NCI-H526 treated with DMSO at 0.1 percent for 48 hours (cell line): ENCODE measurements around the gene LRIG3.
"Not testable (repeated sequence)": the region's sequence is repeated elsewhere in the genome, so short reads cannot be mapped to it uniquely, and the experiment has no call there.

Source experiments
- DNase-seq: peaks from one replicate; lab custom pipeline; 2025; lab: John Stamatoyannopoulos, UW

The LRIG3 gene, protein sequence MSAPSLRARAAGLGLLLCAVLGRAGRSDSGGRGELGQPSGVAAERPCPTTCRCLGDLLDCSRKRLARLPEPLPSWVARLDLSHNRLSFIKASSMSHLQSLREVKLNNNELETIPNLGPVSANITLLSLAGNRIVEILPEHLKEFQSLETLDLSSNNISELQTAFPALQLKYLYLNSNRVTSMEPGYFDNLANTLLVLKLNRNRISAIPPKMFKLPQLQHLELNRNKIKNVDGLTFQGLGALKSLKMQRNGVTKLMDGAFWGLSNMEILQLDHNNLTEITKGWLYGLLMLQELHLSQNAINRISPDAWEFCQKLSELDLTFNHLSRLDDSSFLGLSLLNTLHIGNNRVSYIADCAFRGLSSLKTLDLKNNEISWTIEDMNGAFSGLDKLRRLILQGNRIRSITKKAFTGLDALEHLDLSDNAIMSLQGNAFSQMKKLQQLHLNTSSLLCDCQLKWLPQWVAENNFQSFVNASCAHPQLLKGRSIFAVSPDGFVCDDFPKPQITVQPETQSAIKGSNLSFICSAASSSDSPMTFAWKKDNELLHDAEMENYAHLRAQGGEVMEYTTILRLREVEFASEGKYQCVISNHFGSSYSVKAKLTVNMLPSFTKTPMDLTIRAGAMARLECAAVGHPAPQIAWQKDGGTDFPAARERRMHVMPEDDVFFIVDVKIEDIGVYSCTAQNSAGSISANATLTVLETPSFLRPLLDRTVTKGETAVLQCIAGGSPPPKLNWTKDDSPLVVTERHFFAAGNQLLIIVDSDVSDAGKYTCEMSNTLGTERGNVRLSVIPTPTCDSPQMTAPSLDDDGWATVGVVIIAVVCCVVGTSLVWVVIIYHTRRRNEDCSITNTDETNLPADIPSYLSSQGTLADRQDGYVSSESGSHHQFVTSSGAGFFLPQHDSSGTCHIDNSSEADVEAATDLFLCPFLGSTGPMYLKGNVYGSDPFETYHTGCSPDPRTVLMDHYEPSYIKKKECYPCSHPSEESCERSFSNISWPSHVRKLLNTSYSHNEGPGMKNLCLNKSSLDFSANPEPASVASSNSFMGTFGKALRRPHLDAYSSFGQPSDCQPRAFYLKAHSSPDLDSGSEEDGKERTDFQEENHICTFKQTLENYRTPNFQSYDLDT

DNA sequence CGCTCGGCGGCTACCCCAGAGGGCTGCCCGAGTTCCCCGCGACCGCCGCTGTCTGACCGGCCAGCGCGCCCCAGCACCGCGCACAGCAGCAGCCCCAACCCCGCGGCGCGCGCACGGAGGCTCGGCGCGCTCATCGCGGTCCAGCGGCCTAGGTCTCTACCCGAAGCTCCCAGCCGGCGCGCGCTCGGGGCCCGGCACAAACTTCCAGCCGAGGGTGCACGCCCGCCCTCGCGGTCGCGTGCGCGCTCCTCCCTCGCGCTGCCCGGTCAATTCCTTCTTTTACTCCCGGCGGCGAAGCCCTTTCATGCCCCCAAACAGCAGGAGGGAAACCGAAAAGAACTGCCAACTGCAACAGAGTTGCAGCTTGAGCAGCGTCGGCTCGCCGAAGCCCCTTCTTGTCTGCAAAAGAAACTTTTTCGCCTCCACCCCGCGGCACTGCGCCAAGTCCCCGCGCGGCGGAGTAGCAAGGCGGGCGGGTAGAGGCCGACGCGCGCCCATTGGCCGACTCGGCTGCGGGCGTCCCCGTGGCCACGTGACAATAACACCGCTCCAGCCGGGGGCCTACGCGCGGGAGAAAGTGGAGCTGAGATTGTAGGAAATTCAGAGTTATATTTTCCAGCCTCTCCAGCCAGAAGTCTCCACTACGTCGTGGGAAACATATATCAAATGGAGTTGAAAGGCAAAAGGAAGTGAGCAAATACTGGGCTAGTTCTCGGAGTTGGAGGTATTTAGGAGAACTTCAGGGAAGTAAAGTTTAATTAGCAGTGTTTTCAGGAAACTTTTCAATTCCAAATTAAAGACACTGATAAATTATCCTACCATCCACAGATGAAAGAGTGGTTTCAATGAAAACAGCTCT, at the start of gene LRIG3:
TSS of gene LRIG3 (minus strand) at position 403 of the 859 bp plus-strand sequence. CDS start at position 134, 269 bp downstream.
- peak; percentile 71 for DNase-seq

DNA sequence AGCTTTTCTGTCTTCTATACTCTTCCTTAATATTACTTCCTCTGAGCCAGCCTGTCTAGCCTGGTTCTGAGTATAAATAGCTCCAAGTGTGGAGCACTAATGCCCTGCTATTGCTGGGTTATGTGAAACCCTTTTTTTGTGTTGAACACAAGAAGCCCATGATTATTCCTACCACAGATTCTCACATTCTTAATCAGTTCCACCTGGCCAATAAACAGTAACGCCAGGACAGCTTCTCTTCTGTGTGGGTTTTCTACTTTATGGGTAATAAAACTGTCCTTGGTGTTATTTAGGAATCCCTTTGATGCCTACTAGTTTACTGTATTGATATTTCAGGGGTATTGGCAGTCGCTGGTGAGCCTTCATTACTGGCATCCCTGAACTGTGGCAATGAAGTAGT, 48.9 kb upstream of the LRIG3 start:
- DNase-seq = no peak

DNA sequence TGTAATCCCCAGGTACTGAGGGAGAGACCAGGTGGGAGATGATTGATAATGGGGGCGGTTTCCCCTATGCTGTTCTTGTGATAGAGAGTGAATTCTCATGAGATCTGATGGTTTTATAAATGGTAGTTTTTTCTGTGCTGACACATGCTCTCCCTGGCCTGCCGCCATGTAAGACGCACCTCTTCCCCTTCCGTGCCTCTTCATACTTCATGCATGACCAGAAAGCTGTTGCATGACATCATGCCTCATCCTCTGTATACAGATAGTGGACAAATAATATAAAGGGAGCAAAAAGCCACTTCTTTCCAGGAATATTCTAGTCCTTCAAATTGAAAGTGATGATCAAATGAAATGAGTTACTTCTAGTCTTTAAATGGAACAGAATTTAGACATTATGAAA, 47.3 kb upstream of the LRIG3 start:
- DNase-seq = no peak

DNA sequence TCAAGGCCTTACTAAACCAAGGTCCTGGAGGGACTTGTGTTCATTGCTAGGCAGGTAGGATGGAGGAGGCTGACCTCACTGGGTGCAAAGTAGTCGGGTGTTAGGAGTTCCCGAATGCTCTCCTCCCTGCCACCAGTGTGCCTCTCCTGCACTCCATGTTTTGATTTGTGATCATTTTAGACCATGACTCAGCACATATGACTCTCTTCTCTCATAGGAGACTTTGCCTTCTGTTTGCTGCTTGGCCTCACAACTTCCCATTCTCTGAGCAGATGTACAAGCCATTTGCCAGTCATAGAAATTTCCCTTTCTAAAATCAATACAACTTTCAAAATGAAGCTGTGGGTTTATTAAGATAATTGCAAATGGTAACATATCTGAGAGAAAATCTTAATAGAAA, 46.6 kb upstream of the LRIG3 start:
- no peak for DNase-seq

DNA sequence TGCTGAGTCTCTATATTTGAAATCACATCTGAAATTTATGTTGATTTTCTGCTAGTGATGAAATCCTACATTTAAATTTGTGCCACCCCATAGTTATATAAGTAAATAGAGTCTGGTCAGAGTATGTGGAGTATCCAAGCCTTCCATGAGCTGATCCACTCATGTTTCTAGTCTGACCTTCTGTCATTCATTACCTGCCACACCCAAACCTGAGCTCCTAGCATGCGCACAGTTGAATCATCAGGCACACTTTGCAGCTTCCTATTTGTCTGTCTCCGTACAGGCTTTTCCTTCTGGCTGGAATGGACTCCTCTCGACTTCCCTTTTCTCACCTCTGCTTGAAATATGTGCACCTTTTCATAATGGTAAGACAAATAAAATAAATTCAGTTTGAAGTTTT, 45.3 kb upstream of the LRIG3 start:
- no peak for DNase-seq

DNA sequence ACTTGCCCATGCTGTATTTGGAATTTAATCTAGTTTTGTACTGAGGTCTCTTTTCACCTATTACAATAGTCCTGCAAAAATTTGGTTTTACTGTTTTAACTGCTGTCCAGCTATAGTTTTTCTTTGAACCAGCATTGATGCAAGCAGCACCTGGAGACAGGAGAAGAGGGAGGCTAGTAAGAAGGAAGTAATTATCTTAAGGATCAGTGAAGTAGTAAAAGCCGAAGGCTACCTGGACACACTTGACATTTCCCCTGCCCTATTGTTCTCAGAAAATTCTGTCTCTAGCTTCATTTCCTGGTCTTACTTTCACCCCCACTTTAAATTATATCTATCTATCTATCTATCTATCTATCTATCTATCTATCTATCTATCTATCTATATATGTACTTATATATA, 43.5 kb upstream of the LRIG3 start:
- DNase-seq = no peak

DNA sequence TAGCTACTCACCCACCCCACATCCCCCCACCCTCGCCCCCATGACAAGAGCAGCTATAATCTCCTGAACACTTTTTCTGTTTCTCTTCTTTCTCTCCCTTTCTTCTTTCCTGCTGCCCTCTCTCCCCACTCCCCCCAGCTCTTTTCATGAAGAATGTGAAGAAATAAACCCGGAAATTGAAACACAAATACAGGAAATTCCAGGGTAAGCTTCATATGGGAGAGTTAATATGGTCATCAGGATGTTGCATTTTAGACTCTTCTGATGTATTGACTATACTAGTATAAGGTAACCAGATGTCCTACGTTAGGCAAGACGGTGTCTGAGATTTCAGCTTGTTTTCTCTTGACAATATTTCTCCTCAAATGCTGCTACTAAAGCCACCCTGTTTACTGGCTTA, 41.6 kb upstream of the LRIG3 start:
- DNase-seq = no peak

DNA sequence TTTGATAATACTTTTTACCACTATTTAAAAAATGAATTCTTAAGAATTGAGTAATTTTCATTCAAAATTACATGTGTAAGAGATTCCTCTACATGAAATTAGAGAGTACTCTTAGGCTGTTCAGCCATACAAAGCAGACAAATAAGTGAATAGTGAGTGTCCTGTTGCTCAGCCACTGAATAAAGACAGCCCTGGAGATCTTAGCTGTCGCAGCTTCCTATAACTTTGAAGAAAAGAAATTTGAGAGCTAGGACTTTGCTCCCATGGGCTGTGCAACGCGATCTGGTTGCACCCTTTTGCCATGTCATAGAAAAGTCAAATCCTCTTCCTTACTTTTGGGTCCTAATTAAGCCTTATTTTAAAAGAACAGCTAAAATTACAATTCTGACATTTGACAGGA, 40.9 kb upstream of the LRIG3 start:
- no peak for DNase-seq

DNA sequence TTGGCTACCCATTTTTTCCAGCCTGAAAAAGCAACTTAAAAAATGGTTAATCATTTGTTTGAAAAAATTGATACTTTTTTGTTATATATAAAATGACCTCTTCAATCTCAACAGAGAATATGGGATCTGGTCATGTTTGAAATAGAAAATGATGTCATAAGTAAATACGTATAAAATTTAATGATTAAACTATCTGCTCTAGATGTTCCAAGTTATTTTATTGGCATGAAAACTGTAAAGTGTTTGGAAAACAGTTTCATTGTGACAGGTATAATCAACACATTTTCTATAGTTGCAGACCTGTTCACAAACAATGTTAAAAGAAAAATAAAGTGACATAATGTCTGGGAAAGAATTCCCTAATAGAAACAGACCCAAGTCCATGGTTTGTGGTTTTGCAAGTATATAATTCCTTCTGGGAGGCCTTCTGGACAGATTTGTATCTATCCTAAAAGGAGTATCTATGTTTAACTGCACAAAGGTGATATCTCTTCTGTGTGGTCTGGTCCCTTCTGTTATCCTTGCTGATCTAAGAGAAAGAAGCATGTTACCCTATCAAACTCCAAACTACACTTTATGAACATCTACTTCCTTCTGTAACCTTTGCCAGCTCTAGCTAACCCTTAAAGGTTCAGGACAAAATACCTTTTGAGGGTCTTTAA, 39.5 kb upstream of the LRIG3 start:
- no peak for DNase-seq

DNA sequence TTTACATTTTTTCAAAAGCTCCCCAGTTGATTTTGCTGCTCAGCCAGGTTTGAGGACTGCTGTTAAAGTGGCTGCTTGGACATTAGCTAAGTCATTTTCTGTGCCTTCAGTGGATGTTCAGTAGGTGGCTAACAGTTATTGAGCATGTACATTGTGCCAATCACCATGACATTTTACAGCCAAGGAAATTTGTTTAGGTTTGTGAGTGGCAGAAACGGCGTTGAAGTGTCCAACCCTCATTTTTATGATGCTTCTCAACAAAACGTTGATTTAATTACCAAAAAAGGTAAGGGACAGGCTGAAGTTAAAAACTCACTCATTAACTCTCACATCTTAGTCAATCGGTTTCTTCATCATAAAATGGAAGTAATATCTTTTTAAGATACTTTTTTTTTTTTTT, 37.0 kb upstream of the LRIG3 start:
- no peak for DNase-seq

DNA sequence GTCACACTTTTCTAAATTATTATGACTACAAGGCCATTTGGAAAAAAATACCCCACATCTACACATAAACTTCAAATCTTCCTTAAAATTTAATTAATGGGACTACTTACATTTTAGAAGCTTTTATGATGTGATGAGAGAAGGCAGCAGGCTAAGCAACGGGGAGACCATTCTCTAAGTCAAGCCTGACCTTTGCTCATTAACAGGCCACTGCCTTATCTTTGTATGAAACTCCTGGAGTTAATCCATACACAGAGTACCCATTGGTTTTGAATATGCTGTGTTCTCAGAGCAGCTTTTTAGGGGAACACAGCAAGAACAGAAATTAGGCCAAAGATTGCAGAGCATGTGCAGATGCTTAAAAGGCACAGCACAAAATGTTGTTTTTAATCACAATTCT, 35.5 kb upstream of the LRIG3 start:
- no peak for DNase-seq

DNA sequence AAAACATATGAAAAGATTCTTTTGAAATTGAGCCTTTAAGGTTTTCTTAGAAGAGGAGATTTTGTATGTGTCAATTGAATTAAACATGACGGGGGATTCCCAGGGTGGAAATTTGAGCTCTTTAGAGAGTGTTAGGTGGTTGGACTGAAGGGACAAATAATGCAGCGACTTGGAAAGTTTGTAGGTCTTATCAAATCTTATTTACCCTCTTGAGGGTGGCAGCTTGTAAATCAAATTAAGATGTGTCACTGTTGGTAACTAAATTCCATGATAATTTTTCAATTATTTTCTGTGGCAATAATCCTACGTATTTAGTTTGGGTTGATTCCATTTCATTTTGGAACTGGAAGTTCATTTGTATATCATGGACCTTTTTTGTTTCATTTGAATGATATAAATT, 33.7 kb upstream of the LRIG3 start:
- DNase-seq = no peak

DNA sequence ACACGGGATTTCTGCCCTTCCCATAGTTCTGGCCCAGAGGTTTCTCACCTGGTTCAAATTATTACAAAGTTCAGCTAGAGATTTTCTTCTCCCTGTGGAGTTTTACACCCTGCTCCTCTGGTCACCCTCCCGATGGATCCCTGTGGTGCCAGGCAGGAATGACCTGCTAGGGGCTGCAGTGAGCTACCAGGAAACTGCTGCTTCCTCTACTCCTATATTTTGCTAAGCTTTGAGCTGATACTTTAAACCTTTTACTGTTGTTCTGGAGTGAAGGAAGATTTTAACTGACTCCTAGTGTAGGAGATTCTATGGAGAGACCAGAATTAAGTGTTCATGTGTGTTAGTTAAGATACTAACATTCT, 30.4 kb upstream of the LRIG3 start:
- no peak for DNase-seq

DNA sequence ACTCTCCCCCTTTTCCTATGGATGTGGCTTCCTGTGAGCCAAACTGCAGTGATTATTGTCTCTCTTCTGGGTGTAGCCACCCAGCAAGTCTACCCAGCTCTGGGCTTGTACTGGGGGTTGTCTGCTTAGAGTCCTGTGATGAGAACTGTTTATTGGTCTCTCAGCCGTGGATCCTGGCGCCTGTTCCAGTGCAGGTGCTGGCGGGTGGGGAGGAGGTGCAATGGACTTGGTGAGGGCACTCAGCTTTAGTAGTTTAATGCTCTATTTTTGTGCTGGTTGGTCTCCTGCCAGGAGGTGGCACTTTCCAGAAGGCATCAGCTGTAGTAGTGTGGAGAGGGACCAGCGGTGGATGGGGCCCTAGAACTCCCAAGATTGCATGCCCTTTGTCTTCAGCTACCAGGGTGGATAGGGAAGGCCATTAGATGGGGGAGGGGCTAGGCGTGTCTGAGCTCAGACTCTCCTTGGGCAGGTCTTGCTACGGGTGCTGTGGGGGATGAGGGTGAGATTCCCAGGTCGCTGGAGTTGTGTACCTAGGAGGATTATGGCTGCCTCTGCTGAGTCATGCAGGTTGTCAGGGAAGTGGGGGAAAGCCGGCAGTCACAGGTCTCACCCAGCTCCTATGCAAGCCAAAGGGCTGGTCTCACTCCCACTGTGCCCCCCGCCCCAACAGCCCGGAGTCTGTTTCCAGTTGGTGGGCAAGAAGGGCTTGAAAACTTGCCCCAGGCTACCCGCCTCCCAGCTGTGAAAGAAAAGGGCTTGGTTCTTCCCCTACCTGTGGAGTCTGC, 29.8 kb upstream of the LRIG3 start:
- DNase-seq = not testable (repeated sequence)

DNA sequence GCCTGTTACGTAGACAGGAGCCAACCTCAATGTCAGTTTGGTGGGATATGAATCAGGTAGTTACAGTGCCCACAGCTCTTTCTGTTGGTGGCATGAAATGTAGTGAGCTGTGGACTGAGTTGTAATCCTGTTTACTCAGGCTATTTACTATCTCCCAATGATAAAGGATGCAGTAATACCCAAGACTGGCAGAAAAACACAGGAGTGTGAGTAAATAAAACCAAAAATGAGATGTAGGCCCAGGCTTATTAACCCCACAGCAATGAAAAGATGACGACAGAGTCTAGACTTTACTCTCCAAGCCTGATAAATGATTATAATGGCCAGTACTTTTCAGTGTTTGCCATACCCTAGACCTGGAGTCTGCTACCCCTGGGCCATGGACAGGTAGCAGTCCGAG, 22.8 kb upstream of the LRIG3 start:
- DNase-seq = no peak

DNA sequence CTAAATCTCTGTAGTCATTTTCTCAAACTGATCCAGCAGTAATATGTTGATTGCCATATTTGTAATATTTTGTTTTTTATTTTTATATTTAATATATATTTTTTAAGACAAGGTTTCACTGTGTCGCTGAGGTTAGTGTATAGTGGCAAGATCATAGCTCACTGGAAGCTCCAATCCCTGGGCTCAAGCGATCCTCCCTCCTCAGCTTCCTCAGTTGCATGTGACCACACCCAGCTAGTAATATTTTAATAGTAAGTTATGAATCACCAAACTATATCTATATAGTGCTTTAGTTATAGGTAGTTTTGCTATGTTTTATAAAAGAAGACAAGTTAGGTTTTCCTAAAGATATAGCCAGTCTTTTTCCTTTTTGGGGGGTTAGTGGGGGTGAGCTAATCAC, 22.0 kb upstream of the LRIG3 start:
- no peak for DNase-seq

DNA sequence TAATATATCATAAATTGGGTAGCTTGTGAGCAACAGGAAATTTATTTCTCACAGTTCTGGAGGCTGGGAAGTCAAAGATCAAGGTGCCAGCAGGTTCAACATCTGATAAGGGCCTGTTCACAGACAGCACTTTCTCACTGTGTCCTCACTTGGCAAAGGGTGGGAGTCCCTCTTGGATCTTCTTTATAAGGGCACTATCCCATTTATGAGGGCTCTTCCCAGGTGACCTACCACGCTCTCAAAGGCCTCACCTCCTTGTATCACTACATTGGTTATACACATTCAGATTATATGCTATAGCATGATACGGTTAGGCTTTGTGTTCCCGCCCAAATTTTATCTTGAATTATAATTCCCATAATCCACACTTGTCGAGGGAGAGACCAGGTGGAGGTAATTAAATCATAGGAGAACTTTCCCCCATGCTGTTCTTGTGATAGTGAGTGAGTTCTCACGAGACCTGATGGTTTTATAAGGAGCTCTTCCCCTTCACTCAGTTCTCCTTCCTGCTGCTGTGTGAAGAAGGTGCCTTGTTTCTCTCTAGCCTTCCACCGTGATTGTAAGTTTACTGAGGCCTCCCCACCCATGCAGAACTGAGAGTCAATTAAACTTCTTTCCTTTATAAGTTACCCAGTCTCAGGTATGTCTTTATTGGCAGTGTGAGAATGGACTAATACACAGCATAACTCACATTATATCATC, 19.2 kb upstream of the LRIG3 start:
- DNase-seq = no peak

DNA sequence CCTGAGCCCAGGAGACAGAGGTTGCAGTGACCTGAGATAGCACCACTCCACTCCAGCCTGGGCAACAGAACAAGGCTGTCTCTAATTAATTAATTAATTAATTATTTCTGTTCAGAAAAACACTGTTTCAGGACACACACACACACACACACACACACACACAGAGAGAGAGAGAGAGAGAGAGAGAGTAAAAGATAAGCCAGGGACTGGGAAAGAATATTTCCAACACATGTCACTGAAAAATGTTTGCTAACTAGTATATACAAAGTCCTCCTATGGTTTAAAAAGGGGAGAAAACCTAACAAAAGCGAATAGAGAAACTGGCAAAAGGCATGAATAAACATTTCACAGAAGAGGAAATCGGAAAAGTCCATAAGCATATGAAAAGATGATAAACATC, 18.1 kb upstream of the LRIG3 start:
- no peak for DNase-seq

DNA sequence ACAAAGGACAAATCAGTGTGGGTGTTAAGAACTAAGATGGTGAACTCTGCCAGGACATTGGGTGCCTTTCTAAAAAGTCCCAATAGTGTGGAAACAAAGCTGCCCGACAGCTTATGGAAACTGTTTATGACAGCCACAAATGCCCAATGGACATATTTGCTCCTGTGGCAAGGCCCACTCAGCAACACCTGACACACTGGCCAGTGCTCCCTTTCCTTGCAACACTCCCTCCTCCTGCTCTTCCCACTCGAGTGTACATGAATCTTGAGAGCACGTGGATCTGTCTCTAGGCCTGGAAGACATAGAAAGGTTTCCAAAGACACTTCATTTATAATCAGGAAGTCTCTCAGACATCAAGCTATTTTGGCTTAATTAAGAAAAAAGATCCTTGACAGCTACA, 14.2 kb upstream of the LRIG3 start:
- no peak for DNase-seq
